ENCODE data around the gene CAPSL. TPM values are rescaled to one million over a fixed set of nuclear protein-coding genes. Genes with fewer than 3 reads are reported as not detected.

Gene CAPSL
- total and polyA plus RNA-seq, 2 of the 8 experiments (the other 6 are each of a cell fraction or from before 2014, with no cell fraction given): not detected

DNA sequence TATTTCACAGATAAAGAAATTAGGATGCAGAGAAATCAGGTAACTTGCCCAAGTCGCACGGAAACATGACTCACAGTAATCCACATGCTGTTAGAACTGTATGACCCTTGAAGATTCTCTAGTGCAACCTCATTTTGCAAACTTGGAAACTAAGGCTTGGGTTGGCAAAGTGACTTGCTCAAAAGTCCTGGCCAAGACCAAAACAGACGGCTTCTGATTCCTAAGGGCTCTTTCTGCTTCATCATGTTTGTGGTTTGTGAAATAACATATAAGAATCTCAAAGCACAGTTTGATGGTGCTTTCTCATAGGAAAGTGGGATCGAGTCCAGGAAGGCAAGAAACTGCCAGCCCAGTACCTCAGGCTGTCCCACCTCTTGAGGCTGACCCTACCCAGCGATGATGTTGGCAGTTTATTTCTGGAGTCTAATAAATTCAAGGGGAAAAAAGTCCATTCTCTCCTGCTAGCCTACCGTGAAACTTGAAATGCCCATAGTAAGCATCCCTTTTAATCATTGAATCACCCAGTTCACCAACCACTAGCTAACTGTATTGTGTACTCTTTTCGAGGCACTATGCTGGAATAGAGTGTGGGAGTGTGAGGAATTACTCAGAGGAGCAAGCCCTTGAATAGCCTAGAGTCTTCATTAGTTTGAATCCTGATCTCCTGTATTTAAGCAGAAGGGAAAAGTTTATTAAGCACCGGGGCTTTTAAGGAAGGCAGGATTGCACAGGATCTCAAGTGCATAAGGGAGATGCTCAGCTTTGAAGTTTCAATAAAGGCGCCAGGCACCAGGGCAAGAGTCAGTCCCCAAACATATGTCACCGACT lies 14.1 kb downstream of the CAPSL start (continued):
- TF ChIP-seq CHD1 (IDR thresholded peaks at IDR 0.05; ENCODE audit: low read depth, low read length): no peak
- TF ChIP-seq PHF8 (conservative IDR thresholded peaks at IDR 0.05; ENCODE audit: low read depth, low read length): no peak
